HepG2 (cell line): Measurements from ENCODE around the gene NUF2. TPM values are rescaled to one million over a fixed set of nuclear protein-coding genes. Genes with fewer than 3 reads are reported as not detected.

Experiments used
- CREB1 ChIP-seq, 2 experiments: fragments of 450-650 bp in 1 of 2; IDR thresholded peaks; 2 replicates each; pipeline ENCODE4 v1.6.1; 2016 to 2017; ENCODE audit warnings: control low read depth in 1 of 2, mild to moderate bottlenecking in 1 of 2, missing compliant biosample characterization in 1 of 2, missing genetic modification characterization in 1 of 2
- GATAD1 ChIP-seq: IDR thresholded peaks from 2 replicates; pipeline ENCODE4 v1.6.1; 2016; ENCODE audit warnings: missing genetic modification reagents, missing compliant biosample characterization
- HDAC1 ChIP-seq: sonication (generic); formaldehyde crosslinking; IDR thresholded peaks from 2 replicates; pipeline ENCODE4 v1.5.1; 2020; ENCODE audit warnings: mild to moderate bottlenecking, missing genetic modification reagents
- HOXA3 ChIP-seq: sonication (generic); formaldehyde crosslinking; IDR thresholded peaks from 2 replicates; pipeline ENCODE4 v1.5.0; 2020; ENCODE audit warnings: missing genetic modification reagents
- HOXA7 ChIP-seq: sonication (generic); formaldehyde crosslinking; IDR thresholded peaks from 2 replicates; pipeline ENCODE4 v1.8.1; 2022; ENCODE audit warnings: mild to moderate bottlenecking, missing genetic modification reagents, moderate library complexity
- KDM4B ChIP-seq: sonication (generic); formaldehyde crosslinking; IDR thresholded peaks from 2 replicates; pipeline ENCODE4 v1.4.0; 2020; ENCODE audit warnings: missing genetic modification reagents
- KLF16 ChIP-seq, 2 experiments: sonication (generic) in 1 of 2; formaldehyde crosslinking in 1 of 2; IDR thresholded peaks; 2 replicates each; pipeline versions ENCODE4 v1.6.1 to v1.8.0; 2016 to 2023; ENCODE audit warnings: missing genetic modification reagents in 2 of 2, missing compliant biosample characterization in 1 of 2
- MBNL3 ChIP-seq: fragments of 250-450 bp; sonication (Bioruptor Pico); conservative IDR thresholded peaks from 2 replicates; pipeline ENCODE4 v1.8.0; 2022; ENCODE audit warnings: mild to moderate bottlenecking, inconsistent platforms
- MEF2D ChIP-seq: sonication (generic); formaldehyde crosslinking; IDR thresholded peaks from 2 replicates; pipeline ENCODE4 v1.5.1; 2020; ENCODE audit warnings: mild to moderate bottlenecking, missing genetic modification reagents
- SMAD3 ChIP-seq: sonication (generic); formaldehyde crosslinking; IDR thresholded peaks from 2 replicates; pipeline ENCODE4 v1.4.0; 2020; ENCODE audit warnings: missing genetic modification reagents
- SMARCE1 ChIP-seq: fragments of 450-650 bp; IDR thresholded peaks from 2 replicates; pipeline ENCODE4 v1.6.1; 2017; ENCODE audit warnings: borderline replicate concordance
- SYNCRIP ChIP-seq: fragments of 200-400 bp; formaldehyde crosslinking; IDR thresholded peaks from 2 replicates; pipeline ENCODE4 v1.6.1; 2018; ENCODE audit warnings: mild to moderate bottlenecking, low read depth, low read length; ENCODE audit not compliant: insufficient read depth
- YEATS2 ChIP-seq: sonication (generic); formaldehyde crosslinking; IDR thresholded peaks from 2 replicates; pipeline ENCODE4 v1.4.0; 2020; ENCODE audit warnings: missing genetic modification reagents, borderline replicate concordance
- ZNF230 ChIP-seq: sonication (generic); formaldehyde crosslinking; IDR thresholded peaks from 2 replicates; pipeline ENCODE4 v1.4.0; 2020; ENCODE audit warnings: mild to moderate bottlenecking, missing genetic modification reagents
- ZNF556 ChIP-seq: sonication (generic); formaldehyde crosslinking; IDR thresholded peaks from 2 replicates; pipeline ENCODE4 v1.4.0; 2020; ENCODE audit warnings: mild to moderate bottlenecking, missing genetic modification reagents, borderline replicate concordance
- ZNF670 ChIP-seq: sonication (generic); formaldehyde crosslinking; IDR thresholded peaks from 2 replicates; pipeline ENCODE4 v1.8.0; 2022; ENCODE audit warnings: mild to moderate bottlenecking, missing genetic modification reagents, borderline replicate concordance
- ZNF720 ChIP-seq: sonication (generic); formaldehyde crosslinking; IDR thresholded peaks from 2 replicates; pipeline ENCODE4 v1.4.0; 2020; ENCODE audit warnings: missing genetic modification reagents
- ZNF75D ChIP-seq: sonication (generic); formaldehyde crosslinking; IDR thresholded peaks from 2 replicates; pipeline ENCODE4 v1.8.1; 2023; ENCODE audit warnings: missing genetic modification reagents, mild to moderate bottlenecking, borderline replicate concordance
- ZNF839 ChIP-seq: sonication (generic); formaldehyde crosslinking; IDR thresholded peaks from 2 replicates; pipeline ENCODE4 v1.4.0; 2020; ENCODE audit warnings: missing genetic modification reagents, mild to moderate bottlenecking, borderline replicate concordance
- ZNF879 ChIP-seq: sonication (generic); formaldehyde crosslinking; IDR thresholded peaks from 2 replicates; pipeline ENCODE4 v1.8.1; 2023; ENCODE audit warnings: missing genetic modification reagents
- polyA plus RNA-seq, 8 experiments: library from polyadenylated mRNA; depleted of rRNA in 3 of 8; stranded (reverse) in 7 of 8; unstranded in 1 of 8; fragments of >200 nt; fragmentation: Illumina TruSeq in 4 of 8; extraction: Trizol in 4 of 8; gene quantifications; 2 replicates each; pipeline versions ENCODE4 v1.2.1 to v1.2.3, GENCODE V29; 2011 to 2016; ENCODE audit warnings: low read depth in 4 of 8, missing spikeins in 1 of 8, mixed read lengths in 1 of 8; ENCODE audit not compliant: insufficient read depth in 1 of 8
- total RNA-seq, 5 experiments: library from RNA; depleted of rRNA; stranded (reverse); fragments of >200 nt; fragmentation: Illumina TruSeq; extraction: Trizol; gene quantifications; 2 replicates each; pipeline ENCODE4 v1.2.3, GENCODE V29; 2016; ENCODE audit warnings: low read depth in 1 of 5
- TF ChIP-seq, protein P1 (sequence below): sonication (generic); formaldehyde crosslinking; IDR thresholded peaks from 2 replicates; pipeline ENCODE4 v1.8.1; 2023; ENCODE audit warnings: mild to moderate bottlenecking, moderate library complexity, missing genetic modification reagents
- TF ChIP-seq, protein P2 (sequence below): IDR thresholded peaks from 2 replicates; pipeline ENCODE4 v1.6.1; 2016; ENCODE audit warnings: mild to moderate bottlenecking
- TF ChIP-seq, protein P3 (sequence below): sonication (generic); formaldehyde crosslinking; IDR thresholded peaks from 2 replicates; pipeline ENCODE4 v1.5.0; 2020; ENCODE audit warnings: mild to moderate bottlenecking, missing genetic modification reagents
- TF ChIP-seq, protein P4 (sequence below): sonication (generic); formaldehyde crosslinking; IDR thresholded peaks from 2 replicates; pipeline ENCODE4 v1.8.0; 2022; ENCODE audit warnings: missing genetic modification reagents, low read depth, mild to moderate bottlenecking, borderline replicate concordance

Gene NUF2
- total and polyA plus RNA-seq, 2 of the 13 experiments (the other 11 are each of a cell fraction or from before 2014, with no cell fraction given) = 26.0 to 39.4 TPM

DNA sequence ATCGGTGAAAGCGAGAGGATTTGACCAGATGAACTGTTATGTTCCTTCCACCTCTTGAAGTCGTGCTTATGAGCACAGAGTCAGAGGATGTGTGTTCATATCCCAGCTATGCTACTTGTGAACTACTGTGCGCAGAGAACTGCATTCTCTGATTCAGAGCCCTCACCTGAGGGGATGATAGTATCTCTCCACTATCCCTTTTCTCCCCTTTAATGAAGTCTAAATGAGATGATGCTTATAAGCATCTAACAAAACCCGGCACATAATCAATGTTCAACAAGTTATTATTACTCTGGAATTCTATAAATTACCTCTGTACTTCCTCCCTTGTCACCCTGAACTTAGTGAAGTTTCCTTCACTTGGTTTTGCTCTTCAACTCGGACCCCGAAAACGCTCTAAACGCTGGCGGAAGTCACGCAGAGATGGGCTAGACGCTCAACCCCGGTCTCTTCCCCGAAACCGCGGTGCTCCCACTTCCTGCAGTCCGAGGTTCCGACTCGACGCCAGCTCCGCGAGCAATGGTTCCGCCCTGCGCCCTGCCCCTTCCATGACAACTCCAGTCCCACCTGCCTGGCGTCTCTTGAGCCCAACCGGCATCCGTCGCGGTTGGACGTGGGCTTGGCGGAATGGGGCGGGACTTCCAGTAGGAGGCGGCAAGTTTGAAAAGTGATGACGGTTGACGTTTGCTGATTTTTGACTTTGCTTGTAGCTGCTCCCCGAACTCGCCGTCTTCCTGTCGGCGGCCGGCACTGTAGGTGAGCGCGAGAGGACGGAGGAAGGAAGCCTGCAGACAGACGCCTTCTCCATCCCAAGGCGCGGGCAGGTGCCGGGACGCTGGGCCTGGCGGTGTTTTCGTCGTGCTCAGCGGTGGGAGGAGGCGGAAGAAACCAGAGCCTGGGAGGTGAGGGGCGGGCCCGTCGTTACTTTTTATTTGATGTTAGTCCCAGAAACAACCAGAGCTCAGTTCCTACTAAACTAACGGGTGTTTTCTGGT, at the start of gene NUF2 (continued):
- TF ChIP-seq, protein P1, sequence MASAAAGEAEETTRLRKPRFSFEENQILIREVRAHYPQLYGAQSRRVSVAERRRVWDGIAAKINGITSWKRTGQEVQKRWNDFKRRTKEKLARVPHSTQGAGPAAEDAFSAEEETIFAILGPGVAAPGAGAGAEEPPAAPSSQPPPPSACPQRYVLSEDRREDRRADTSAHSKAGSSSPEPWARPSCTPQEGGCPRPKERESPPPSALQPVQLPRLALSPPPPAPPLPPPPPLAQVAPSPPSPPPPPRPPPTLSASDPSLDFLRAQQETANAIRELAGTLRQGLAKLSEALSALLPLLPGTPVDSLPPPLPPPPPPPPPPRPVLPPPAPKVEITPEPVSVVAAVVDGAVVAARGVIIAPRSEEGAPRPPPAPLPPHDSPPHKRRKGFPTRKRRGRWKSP (CRISPR knock-in tag) = peak; percentile 97
- TF ChIP-seq KLF16 (CRISPR knock-in tag; IDR thresholded peaks at IDR 0.05) (peak in 1 of 2 experiments; percentile 99; a peak in 2 of 4 replicates), ZNF556 (CRISPR knock-in tag) (peak; percentile 100), ZNF879 (CRISPR knock-in tag) (no peak), MEF2D (peak; percentile 86; the same call in 1 of the 2 replicates), ZNF720 (CRISPR knock-in tag) (peak; percentile 95), MBNL3 (no peak), HOXA3 (CRISPR knock-in tag) (peak; percentile 98), ZNF839 (CRISPR knock-in tag) (peak; percentile 98; the same call in 1 of the 2 replicates), SMAD3 (CRISPR knock-in tag) (peak; percentile 99), YEATS2 (peak; percentile 99), SMARCE1 (no peak), ZNF75D (CRISPR knock-in tag) (no peak), HOXA7 (peak; percentile 49; the same call in 1 of the 2 replicates), CREB1 (IDR thresholded peaks at IDR 0.05) (peak; percentile 88), CREB1 (CRISPR knock-in tag; IDR thresholded peaks at IDR 0.05) (peak; percentile 89), KDM4B (CRISPR knock-in tag) (peak; percentile 99), HDAC1 (CRISPR knock-in tag) (peak; percentile 100), GATAD1 (CRISPR knock-in tag) (peak; percentile 99), ZNF670 (peak; percentile 99), ZNF230 (peak; percentile 53; the same call in 1 of the 2 replicates), SYNCRIP (no peak)
- TF ChIP-seq, protein P2, sequence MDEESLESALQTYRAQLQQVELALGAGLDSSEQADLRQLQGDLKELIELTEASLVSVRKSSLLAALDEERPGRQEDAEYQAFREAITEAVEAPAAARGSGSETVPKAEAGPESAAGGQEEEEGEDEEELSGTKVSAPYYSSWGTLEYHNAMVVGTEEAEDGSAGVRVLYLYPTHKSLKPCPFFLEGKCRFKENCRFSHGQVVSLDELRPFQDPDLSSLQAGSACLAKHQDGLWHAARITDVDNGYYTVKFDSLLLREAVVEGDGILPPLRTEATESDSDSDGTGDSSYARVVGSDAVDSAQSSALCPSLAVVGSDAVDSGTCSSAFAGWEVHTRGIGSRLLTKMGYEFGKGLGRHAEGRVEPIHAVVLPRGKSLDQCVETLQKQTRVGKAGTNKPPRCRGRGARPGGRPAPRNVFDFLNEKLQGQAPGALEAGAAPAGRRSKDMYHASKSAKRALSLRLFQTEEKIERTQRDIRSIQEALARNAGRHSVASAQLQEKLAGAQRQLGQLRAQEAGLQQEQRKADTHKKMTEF (CRISPR knock-in tag) = peak; percentile 99
- TF ChIP-seq, protein P3, sequence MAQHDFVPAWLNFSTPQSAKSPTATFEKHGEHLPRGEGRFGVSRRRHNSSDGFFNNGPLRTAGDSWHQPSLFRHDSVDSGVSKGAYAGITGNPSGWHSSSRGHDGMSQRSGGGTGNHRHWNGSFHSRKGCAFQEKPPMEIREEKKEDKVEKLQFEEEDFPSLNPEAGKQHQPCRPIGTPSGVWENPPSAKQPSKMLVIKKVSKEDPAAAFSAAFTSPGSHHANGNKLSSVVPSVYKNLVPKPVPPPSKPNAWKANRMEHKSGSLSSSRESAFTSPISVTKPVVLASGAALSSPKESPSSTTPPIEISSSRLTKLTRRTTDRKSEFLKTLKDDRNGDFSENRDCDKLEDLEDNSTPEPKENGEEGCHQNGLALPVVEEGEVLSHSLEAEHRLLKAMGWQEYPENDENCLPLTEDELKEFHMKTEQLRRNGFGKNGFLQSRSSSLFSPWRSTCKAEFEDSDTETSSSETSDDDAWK (CRISPR knock-in tag) = no peak
- TF ChIP-seq, protein P4, sequence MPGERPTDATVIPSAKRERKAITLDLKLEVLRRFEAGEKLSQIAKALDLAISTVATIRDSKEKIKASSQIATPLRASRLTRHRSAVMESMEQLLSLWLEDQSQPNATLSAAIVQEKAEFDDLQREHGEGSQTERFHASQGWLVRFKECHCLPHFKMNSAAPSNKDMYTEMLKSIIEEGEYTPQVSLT = no peak
